ENCODE measurements around the gene APC. TPM values are rescaled to one million over a fixed set of nuclear protein-coding genes. Genes with fewer than 3 reads are reported as not detected.

The APC gene
- total and polyA plus RNA-seq, 2 donors (not counting 3 experiments of a cell fraction or from before 2014, with no cell fraction given) = 11.2 to 39.6 TPM

DNA sequence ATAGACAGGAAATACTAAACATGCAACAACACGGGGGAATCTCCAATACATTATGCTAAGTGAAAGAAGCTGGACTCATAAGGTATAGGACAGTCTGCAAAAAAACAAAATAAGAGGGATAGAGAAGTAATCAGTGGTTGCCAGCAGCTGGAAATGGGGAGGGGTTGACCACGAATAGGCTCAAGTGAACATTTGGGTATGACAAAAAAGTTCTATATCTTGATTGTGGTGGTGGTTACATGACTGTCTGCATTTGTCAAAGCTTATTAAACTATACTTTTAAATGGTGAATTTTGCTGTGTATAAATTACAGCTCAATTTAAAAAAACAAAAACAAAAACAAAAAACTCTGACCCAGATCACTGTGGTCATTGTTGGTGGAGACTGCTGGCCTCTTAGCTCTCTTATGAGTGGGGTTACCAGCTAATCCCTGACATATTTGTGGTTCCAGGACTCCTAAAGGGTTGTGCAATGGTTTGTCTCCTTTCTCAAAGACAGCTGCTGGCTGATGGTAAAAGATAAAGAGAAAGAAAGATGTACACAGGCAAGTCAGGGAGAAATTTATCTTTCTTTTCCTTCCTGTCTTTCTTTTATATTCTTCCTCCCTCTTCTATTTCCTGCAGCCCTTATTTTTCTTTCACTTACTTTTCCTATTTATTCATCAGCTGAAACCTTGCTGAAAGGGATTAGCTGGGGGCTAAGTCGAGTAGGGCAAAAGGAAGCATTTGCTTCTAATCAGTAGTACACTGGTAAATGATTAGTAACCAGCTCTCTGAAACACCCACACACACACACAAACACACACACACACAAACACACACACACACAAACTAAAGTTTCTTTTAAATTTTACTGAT lies 42.6 kb upstream of the APC start:
- FAIRE-seq (no peak), DNase-seq (ENCODE audit: low read depth, low spot score) (no peak)

GRCh38 chr5:112696786-112697185 lies 40.9 kb upstream of the APC start:
- BruUV-seq (replicated peaks) = no TSS peak
- dilution Hi-C loops (cut with MboI; ENCODE audit: extremely low pct_ligation_motif_present, low sequenced_read_pairs) = no loop called here
- POLR2A ChIA-PET = no interaction called here

More for the DNA sequence above, 42.6 kb upstream of the APC start:
- dilution Hi-C loops (cut with MboI; ENCODE audit: extremely low pct_ligation_motif_present, low sequenced_read_pairs) = no loop called here
- Histone ChIP-seq H3K4me3 (replicated peaks in 1 of 3; ENCODE audit: insufficient read depth in 1 of 3, low read depth in 1 of 3, low read length in 3 of 3) (no peak overlapping the region), H3K4me1 (ENCODE audit: control insufficient read depth, extremely low read depth, insufficient read depth, low read length) (no peaks in the 10 kb centered on the region), H3K9me3 (replicated peaks; ENCODE audit: control insufficient read depth, insufficient read depth, low read length) (no peaks in the 10 kb centered on the region), H3K27ac (ENCODE audit: insufficient read depth, low read depth, low read length) (no peak overlapping the region), H2AFZ (ENCODE audit: low read depth, low read length) (no peak overlapping the region), H3K79me2 (ENCODE audit: control insufficient read depth, insufficient read depth, low read length) (no peaks in the 10 kb centered on the region), H3K4me2 (ENCODE audit: insufficient read depth, low read length) (no peak overlapping the region), H3K27me3 (ENCODE audit: control insufficient read depth in 2 of 2, insufficient read depth in 2 of 2, low read length in 2 of 2) (peaks cover 0 to 4% of the 10 kb centered on the region in 2 experiments), H3K36me3 (ENCODE audit: control insufficient read depth in 2 of 2, extremely low read depth in 1 of 2, insufficient read depth in 2 of 2, low read length in 2 of 2) (no peaks in the 10 kb centered on the region), H4K20me1 (replicated peaks; ENCODE audit: control insufficient read depth, extremely low read depth, insufficient read depth, low read length) (no peaks in the 10 kb centered on the region), H3K9me1 (replicated peaks; ENCODE audit: control insufficient read depth, extremely low read depth, insufficient read depth, low read length) (no peaks in the 10 kb centered on the region), H3K9ac (replicated peaks; ENCODE audit: extremely low read depth, insufficient read depth, low read length) (no peak overlapping the region)
- no peak for TF ChIP-seq JUN (IDR thresholded peaks at IDR 0.05; ENCODE audit: borderline replicate concordance, insufficient read depth, insufficient read length, low read depth)
- TF ChIP-seq GATA2 (IDR thresholded peaks at IDR 0.05; ENCODE audit: insufficient read depth, insufficient read length, low read depth, low read length) = no peak
- no peak for TF ChIP-seq POLR2A (IDR thresholded peaks at IDR 0.05; ENCODE audit: low read depth, low read length)
- intact Hi-C loops (cut with micrococcal nuclease) = loop anchor here (5.0 to 10.0 kb wide), 2 partner anchors 140 to 167 kb away; partner anchors contain the start of gene SRP19
- CTCF ChIA-PET = interaction anchor here (0.6 to 6.2 kb wide), 7 partner anchors 10 to 911 kb away, joined by 3 to 188 read pairs (median 4); no protein-coding TSS in a partner anchor
- BruUV-seq (replicated peaks) = no TSS peak
- POLR2A ChIA-PET = no interaction called here

More at GRCh38 chr5:112696786-112697185, 40.9 kb upstream of the APC start:
- Histone ChIP-seq H4K20me1 (replicated peaks; ENCODE audit: control insufficient read depth, extremely low read depth, insufficient read depth, low read length) (no peaks in the 10 kb centered on the region), H3K9ac (replicated peaks; ENCODE audit: extremely low read depth, insufficient read depth, low read length) (no peak overlapping the region), H3K36me3 (ENCODE audit: control insufficient read depth in 2 of 2, extremely low read depth in 1 of 2, insufficient read depth in 2 of 2, low read length in 2 of 2) (no peaks in the 10 kb centered on the region), H2AFZ (ENCODE audit: low read depth, low read length) (no peak overlapping the region), H3K79me2 (ENCODE audit: control insufficient read depth, insufficient read depth, low read length) (no peaks in the 10 kb centered on the region), H3K4me1 (ENCODE audit: control insufficient read depth, extremely low read depth, insufficient read depth, low read length) (no peaks in the 10 kb centered on the region), H3K27ac (ENCODE audit: insufficient read depth, low read depth, low read length) (no peak overlapping the region), H3K27me3 (ENCODE audit: control insufficient read depth in 2 of 2, insufficient read depth in 2 of 2, low read length in 2 of 2) (no peaks in the 10 kb centered on the region), H3K4me3 (replicated peaks in 1 of 3; ENCODE audit: insufficient read depth in 1 of 3, low read depth in 1 of 3, low read length in 3 of 3) (no peak overlapping the region), H3K9me3 (replicated peaks; ENCODE audit: control insufficient read depth, insufficient read depth, low read length) (no peaks in the 10 kb centered on the region), H3K9me1 (replicated peaks; ENCODE audit: control insufficient read depth, extremely low read depth, insufficient read depth, low read length) (no peaks in the 10 kb centered on the region), H3K4me2 (ENCODE audit: insufficient read depth, low read length) (no peak overlapping the region)
- CTCF ChIA-PET = interaction anchor here (0.6 to 2.0 kb wide), 4 partner anchors 33 to 205 kb away, joined by 3 to 13 read pairs (median 4); no protein-coding TSS in a partner anchor
- TF ChIP-seq FOS (IDR thresholded peaks at IDR 0.05; ENCODE audit: borderline replicate concordance, insufficient read depth, low read length) = no peak
- no peak for TF ChIP-seq POLR2AphosphoS5 (IDR thresholded peaks at IDR 0.05; ENCODE audit: insufficient read depth, low read depth, low read length)
- no peak for TF ChIP-seq GATA2 (IDR thresholded peaks at IDR 0.05; ENCODE audit: insufficient read depth, insufficient read length, low read depth, low read length)
- intact Hi-C loops (cut with micrococcal nuclease) = loop anchor here (10.0 kb wide), 1 partner anchor 142 kb away; no protein-coding TSS in a partner anchor
- FAIRE-seq (no peak), DNase-seq (ENCODE audit: low read depth, low spot score) (no peak)

Measured in endothelial cell of umbilical vein (primary cell).